Osteocyte (in vitro differentiated cells): ENCODE data around the gene JPH3. TPM values are rescaled to one million over a fixed set of nuclear protein-coding genes. Genes with fewer than 3 reads are reported as not detected.

Experiments used
- DNase-seq: peaks from one replicate; pipeline ENCODE4 v3.0.0; 2021; ENCODE audit warnings: mixed read lengths; ENCODE audit not compliant: unreplicated experiment; ENCODE audit errors: extremely low spot score
- H3K27ac Mint-ChIP-seq: one replicate; pipeline ENCODE4 v1.8.0; 2021; ENCODE audit warnings: mild to moderate bottlenecking, mixed read lengths; ENCODE audit not compliant: unreplicated experiment
- H3K27me3 Mint-ChIP-seq: one replicate; pipeline ENCODE4 v1.8.0; 2021; ENCODE audit warnings: mixed read lengths; ENCODE audit not compliant: unreplicated experiment
- H3K36me3 Mint-ChIP-seq: one replicate; pipeline ENCODE4 v1.8.0; 2021; ENCODE audit warnings: mixed read lengths; ENCODE audit not compliant: unreplicated experiment
- H3K4me1 Mint-ChIP-seq: one replicate; pipeline ENCODE4 v1.8.0; 2021; ENCODE audit warnings: mixed read lengths; ENCODE audit not compliant: unreplicated experiment
- H3K4me3 Mint-ChIP-seq: one replicate; pipeline ENCODE4 v1.8.0; 2021; ENCODE audit warnings: mild to moderate bottlenecking, moderate library complexity, mixed read lengths; ENCODE audit not compliant: unreplicated experiment
- H3K9me3 Mint-ChIP-seq: one replicate; pipeline ENCODE4 v1.8.0; 2021; ENCODE audit warnings: mixed read lengths; ENCODE audit not compliant: unreplicated experiment
- total RNA-seq: library from RNA; stranded (reverse); gene quantifications from 2 replicates; pipeline ENCODE4 v1.2.1, GENCODE V29; 2021
- TF ChIP-seq, protein P1 (sequence below): fragments of 200-600 bp; sonication (generic); IDR thresholded peaks from 2 replicates; pipeline ENCODE4 v1.5.0; 2021; ENCODE audit warnings: antibody characterized with exemption, mild to moderate bottlenecking, moderate library complexity

JPH3 gene
- total RNA-seq, 1 donor from 2014 or later, result 2.6 TPM

DNA sequence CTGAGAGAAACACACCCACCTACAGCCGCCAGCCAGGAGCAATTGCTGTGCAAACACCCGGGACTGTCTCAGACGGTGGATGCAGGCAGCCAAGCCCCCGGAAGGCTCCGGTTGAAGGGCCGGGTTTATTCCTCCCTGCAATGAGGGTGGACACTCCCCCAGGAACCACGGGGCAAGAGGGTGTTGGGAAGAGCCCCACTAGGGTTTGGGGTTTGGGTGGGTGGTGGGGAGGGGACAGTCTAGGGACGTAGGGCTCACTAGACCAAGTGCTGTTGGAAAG, 19.2 kb downstream of the JPH3 start:
- Mint-ChIP-seq H3K4me1 (no peaks in the 10 kb centered on the region), H3K27me3 (peaks cover 8% of the 10 kb centered on the region), H3K9me3 (no peaks in the 10 kb centered on the region), H3K4me3 (no peak overlapping the region), H3K36me3 (no peaks in the 10 kb centered on the region), H3K27ac (no peak overlapping the region)
- no peak for DNase-seq
- TF ChIP-seq, protein P1, sequence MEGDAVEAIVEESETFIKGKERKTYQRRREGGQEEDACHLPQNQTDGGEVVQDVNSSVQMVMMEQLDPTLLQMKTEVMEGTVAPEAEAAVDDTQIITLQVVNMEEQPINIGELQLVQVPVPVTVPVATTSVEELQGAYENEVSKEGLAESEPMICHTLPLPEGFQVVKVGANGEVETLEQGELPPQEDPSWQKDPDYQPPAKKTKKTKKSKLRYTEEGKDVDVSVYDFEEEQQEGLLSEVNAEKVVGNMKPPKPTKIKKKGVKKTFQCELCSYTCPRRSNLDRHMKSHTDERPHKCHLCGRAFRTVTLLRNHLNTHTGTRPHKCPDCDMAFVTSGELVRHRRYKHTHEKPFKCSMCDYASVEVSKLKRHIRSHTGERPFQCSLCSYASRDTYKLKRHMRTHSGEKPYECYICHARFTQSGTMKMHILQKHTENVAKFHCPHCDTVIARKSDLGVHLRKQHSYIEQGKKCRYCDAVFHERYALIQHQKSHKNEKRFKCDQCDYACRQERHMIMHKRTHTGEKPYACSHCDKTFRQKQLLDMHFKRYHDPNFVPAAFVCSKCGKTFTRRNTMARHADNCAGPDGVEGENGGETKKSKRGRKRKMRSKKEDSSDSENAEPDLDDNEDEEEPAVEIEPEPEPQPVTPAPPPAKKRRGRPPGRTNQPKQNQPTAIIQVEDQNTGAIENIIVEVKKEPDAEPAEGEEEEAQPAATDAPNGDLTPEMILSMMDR, result no peak

DNA sequence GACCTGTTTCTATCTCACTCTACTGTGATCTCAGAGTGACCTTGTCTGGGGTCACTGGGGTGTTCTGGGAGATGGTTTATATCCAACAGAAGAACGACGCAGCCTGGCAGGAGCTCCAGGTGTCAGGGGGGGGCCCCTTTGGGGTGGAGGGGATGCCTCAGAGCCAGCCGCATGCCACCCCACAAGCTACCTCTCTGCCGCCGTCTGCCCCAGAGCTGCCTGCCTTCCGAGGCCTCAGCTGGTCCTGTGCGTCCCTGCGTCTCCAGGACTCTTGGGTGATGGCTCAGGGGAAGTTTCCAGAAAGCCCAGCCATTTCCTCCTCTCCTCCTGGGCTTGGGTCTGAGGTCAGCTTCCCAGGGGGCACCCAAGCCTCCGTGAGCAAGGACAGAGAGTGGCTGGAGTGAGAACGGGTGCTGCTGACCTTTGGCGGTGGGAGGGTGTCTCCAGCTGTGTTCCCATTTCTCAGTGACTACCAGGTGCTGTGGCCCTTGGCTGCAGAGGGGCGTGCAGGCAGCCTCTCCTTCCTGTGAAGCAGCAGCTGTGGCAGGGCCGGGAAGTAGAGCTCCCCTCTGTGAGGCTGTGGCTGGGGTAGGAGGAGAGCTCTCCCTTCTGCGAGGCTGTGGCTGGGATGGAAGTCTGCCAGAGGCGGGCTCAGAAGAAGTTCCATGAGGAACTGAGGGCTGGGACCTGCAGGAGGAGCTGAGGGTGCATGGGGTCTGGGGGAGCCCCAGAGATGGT, 19.8 kb downstream of the JPH3 start:
- H3K27ac Mint-ChIP-seq, result no peak overlapping the region
- H3K36me3 Mint-ChIP-seq, result no peaks in the 10 kb centered on the region
- TF ChIP-seq, protein P1, result no peak
- no peak overlapping the region for H3K4me3 Mint-ChIP-seq
- H3K4me1 Mint-ChIP-seq, result no peaks in the 10 kb centered on the region
- no peak for DNase-seq
- H3K27me3 Mint-ChIP-seq, result peaks cover 8% of the 10 kb centered on the region
- H3K9me3 Mint-ChIP-seq, result no peaks in the 10 kb centered on the region

DNA sequence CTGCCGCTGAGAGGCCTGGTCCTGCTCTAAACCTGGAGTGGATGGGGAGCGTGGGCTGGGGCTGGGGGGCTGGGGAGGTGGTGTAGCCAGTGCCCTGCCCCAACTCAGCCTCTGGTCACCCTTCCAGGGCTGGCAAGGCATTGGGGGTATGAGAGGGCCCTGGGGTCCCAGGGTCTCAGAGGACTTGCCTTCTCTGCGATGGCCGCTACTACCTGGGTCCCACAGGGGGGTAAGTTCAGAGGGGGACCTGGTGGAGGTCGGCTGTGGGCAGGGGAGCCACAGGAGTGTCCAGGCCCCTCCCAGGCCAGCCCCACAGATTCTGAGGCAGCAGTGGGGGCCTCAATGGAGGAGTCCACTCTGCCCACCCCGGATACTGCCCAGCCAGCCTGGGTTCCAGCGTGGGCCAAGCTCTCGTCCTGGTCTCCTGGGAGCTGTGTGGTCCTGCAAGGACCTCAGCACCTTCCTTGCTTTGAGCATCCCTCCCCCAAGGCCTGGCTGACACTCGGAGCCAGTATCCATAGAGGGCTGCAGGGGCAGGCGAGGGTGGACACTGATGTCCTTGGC, 20.5 kb downstream of the JPH3 start:
- no peaks in the 10 kb centered on the region for H3K36me3 Mint-ChIP-seq
- H3K27me3 Mint-ChIP-seq, result peaks cover 8% of the 10 kb centered on the region
- no peaks in the 10 kb centered on the region for H3K9me3 Mint-ChIP-seq
- H3K4me1 Mint-ChIP-seq, result no peaks in the 10 kb centered on the region
- DNase-seq, result no peak
- no peak overlapping the region for H3K27ac Mint-ChIP-seq
- TF ChIP-seq, protein P1, result no peak
- no peak overlapping the region for H3K4me3 Mint-ChIP-seq

DNA sequence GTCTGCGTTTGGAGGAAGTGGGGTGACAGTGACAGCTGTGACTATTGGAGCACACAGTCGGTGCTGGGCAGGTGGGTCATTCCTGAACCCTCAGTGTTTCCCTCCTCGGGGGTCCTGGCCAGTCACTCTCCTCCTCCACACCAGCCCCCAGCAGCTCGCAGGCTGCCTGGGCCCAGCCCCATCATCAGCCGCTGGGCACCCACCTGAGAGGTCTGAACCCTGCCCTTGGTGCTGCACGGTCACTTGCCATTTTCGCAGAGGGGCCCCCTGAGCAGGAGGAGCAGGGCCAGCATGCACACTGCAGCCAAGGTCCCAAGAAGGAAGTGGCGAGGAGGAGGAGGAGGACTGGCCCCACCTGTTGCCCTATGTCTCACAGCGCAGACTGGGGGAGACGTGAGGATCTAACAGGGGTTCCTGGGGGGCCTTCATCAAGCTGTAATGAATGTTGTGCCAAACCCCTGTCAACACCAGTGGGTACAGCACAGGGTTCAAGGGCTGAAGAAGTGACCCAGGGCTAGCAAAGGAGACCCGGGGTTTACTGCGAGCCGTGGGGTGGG, 23.0 kb downstream of the JPH3 start:
- Mint-ChIP-seq H3K27ac (no peak overlapping the region), H3K4me3 (no peak overlapping the region), H3K36me3 (no peaks in the 10 kb centered on the region), H3K9me3 (peaks cover 2% of the 10 kb centered on the region), H3K4me1 (no peaks in the 10 kb centered on the region), H3K27me3 (peaks cover 6% of the 10 kb centered on the region)
- DNase-seq, result no peak
- TF ChIP-seq, protein P1, result no peak

DNA sequence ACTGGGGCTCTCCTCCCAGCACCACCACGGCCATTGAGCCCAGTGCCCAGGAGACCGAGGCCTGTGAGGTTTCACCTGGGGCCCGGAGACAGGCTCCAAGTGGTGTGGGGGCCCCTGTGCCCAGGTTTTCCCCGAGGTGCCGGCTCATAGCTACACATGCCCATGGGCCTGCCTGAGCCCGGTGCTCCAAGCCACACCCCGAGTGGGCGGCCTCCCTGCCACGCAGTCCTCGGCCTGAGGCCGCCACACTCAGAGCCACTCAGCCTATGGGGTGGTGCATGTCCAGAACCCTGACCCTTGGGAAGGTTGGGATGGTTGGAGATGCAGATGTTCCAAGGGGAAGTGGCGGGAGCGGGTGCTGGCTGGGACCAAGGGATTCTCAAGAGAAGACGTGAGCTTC, 24.1 kb downstream of the JPH3 start:
- Mint-ChIP-seq H3K4me1 (no peaks in the 10 kb centered on the region), H3K36me3 (no peaks in the 10 kb centered on the region), H3K27ac (no peak overlapping the region), H3K9me3 (peaks cover 11% of the 10 kb centered on the region), H3K4me3 (no peak overlapping the region), H3K27me3 (peaks cover 15% of the 10 kb centered on the region)
- no peak for DNase-seq
- TF ChIP-seq, protein P1, result no peak
